B cell (primary cell): ENCODE measurements around the gene SERPINB6. TPM values are rescaled to one million over a fixed set of nuclear protein-coding genes. Genes with fewer than 3 reads are reported as not detected.
"Not testable (repeated sequence)": the region's sequence is repeated elsewhere in the genome, so short reads cannot be mapped to it uniquely, and the experiment has no call there.

Experiments used
- ATAC-seq: fragments of 200-7000 bp; cut with Tn5 transposase; one replicate; pipeline ENCODE4 v1.10.0; 2021; ENCODE audit warnings: low read depth, mild to moderate bottlenecking, moderate number of reproducible peaks, moderate library complexity
- CTCF ChIA-PET: fragments of 350-600 bp; sonication (Branson Sonifier 250); formaldehyde crosslinking; loops from one replicate; lab custom pipeline; 2021; ENCODE audit warnings: antibody characterized with exemption, inconsistent platforms; lab: Charles Lee
- POLR2A ChIA-PET: fragments of 350-600 bp; sonication (Branson Sonifier 250); formaldehyde crosslinking; loops from one replicate; lab custom pipeline; 2021; ENCODE audit warnings: antibody characterized with exemption; lab: Charles Lee
- DNase-seq: peaks from one replicate; pipeline ENCODE4 v3.0.0; 2013
- H2AFZ ChIP-seq: 2 replicates; pipeline ENCODE4 v1.6.1; 2012; ENCODE audit warnings: mild to moderate bottlenecking, low read depth, low read length; ENCODE audit not compliant: insufficient read depth, poor library complexity, severe bottlenecking
- H3K27ac ChIP-seq, 2 donors: 1 replicate in 1 of 2; 2 replicates in 1 of 2; pipeline ENCODE4 v1.5.1; 2012 to 2013; ENCODE audit warnings: low read length in 2 of 2, mild to moderate bottlenecking in 2 of 2, moderate library complexity in 1 of 2
- H3K27me3 ChIP-seq, 4 experiments: fragments of 200-600 bp in 1 of 4; sonication (generic) in 1 of 4; replicated peaks in 1 of 4; 1 replicate in 2 of 4; 2 replicates in 2 of 4; pipeline versions ENCODE4 v1.6.1 to v1.7.0; 2013 to 2016; ENCODE audit warnings: low read length in 3 of 4, mild to moderate bottlenecking in 2 of 4, mixed read lengths in 1 of 4, moderate library complexity in 1 of 4; ENCODE audit not compliant: insufficient read depth in 4 of 4, control insufficient read depth in 3 of 4; ENCODE audit errors: control extremely low read depth in 1 of 4
- H3K36me3 ChIP-seq, 2 experiments: replicated peaks in 1 of 2; 1 replicate in 1 of 2; 2 replicates in 1 of 2; pipeline versions ENCODE4 v1.6.1 to v1.7.1; 2013; ENCODE audit warnings: low read length in 1 of 2; ENCODE audit not compliant: insufficient read depth in 2 of 2, control insufficient read depth in 1 of 2; ENCODE audit errors: control extremely low read depth in 1 of 2, extremely low read depth in 1 of 2
- H3K4me1 ChIP-seq, 2 donors: fragments of 200-600 bp in 1 of 2; sonication (generic) in 1 of 2; 1 replicate in 1 of 2; 2 replicates in 1 of 2; pipeline versions ENCODE4 v1.5.1 to v1.6.1; 2013 to 2017; ENCODE audit warnings: low read length in 2 of 2; ENCODE audit not compliant: control insufficient read depth in 2 of 2, insufficient read depth in 2 of 2
- H3K4me2 ChIP-seq: replicated peaks from 2 replicates; pipeline ENCODE3; 2012; ENCODE audit warnings: mild to moderate bottlenecking, low read depth, low read length; ENCODE audit not compliant: poor library complexity, severe bottlenecking
- H3K4me3 ChIP-seq, 5 experiments: fragments of 200-600 bp in 1 of 5; sonication (generic) in 1 of 5; 1 replicate in 3 of 5; 2 replicates in 2 of 5; pipeline versions ENCODE4 v1.5.1 to v1.7.0; 2011 to 2016; ENCODE audit warnings: low read length in 4 of 5, mild to moderate bottlenecking in 4 of 5, low read depth in 2 of 5, control low read depth in 1 of 5, moderate library complexity in 1 of 5; ENCODE audit not compliant: insufficient read depth in 1 of 5; ENCODE audit errors: control extremely low read depth in 1 of 5, extremely low read depth in 1 of 5
- H3K79me2 ChIP-seq: fragments of 200-600 bp; sonication (generic); one replicate; pipeline ENCODE4 v1.6.0; 2016; ENCODE audit warnings: low read length; ENCODE audit not compliant: control insufficient read depth, insufficient read depth
- H3K9ac ChIP-seq: fragments of 200-600 bp; sonication (generic); 2 replicates; pipeline ENCODE4 v1.6.1; 2017; ENCODE audit warnings: mild to moderate bottlenecking, low read length, moderate library complexity
- H3K9me3 ChIP-seq, 3 donors: one replicate each; pipeline versions ENCODE4 v1.6.1 to v1.7.1; 2013; ENCODE audit warnings: low read length in 2 of 3; ENCODE audit not compliant: control insufficient read depth in 2 of 3, insufficient read depth in 1 of 3; ENCODE audit errors: control extremely low read depth in 1 of 3
- H4K20me1 ChIP-seq: 2 replicates; pipeline ENCODE4 v1.6.0; 2012; ENCODE audit warnings: mild to moderate bottlenecking, low read length; ENCODE audit not compliant: insufficient read depth, control insufficient read depth, poor library complexity, severe bottlenecking
- H3K27ac Mint-ChIP-seq: one replicate; pipeline ENCODE4 v1.8.0; 2021; ENCODE audit warnings: mixed read lengths
- H3K27me3 Mint-ChIP-seq: one replicate; pipeline ENCODE4 v1.8.0; 2021; ENCODE audit warnings: mixed read lengths
- H3K4me1 Mint-ChIP-seq: one replicate; pipeline ENCODE4 v1.8.0; 2021; ENCODE audit warnings: mixed read lengths
- H3K4me3 Mint-ChIP-seq: one replicate; pipeline ENCODE4 v1.8.0; 2021; ENCODE audit warnings: mixed read lengths
- H3K9me3 Mint-ChIP-seq: one replicate; pipeline ENCODE4 v1.8.0; 2022; ENCODE audit warnings: mixed read lengths; ENCODE audit not compliant: insufficient read depth
- WGBS: methylation state at CpG from one replicate; pipeline ENCODE4 v1.1.5; 2013; ENCODE audit warnings: missing lambda C conversion rate; ENCODE audit not compliant: insufficient coverage; 5-methylcytosine and 5-hydroxymethylcytosine counted together
- intact Hi-C: fragments of 100-400 bp; cut with micrococcal nuclease; formaldehyde crosslinking; loops from one replicate; pipeline ENCODE4 v1.10.0; 2022
- polyA plus RNA-seq: library from polyadenylated mRNA; depleted of rRNA; stranded (reverse); fragments of >200 nt; gene quantifications from 2 replicates; pipeline ENCODE4 v1.2.3, GENCODE V29; 2012
- total RNA-seq, 2 donors: library from RNA; stranded (reverse); fragments of 120-200 nt in 1 of 2; gene quantifications; 1 replicate in 1 of 2; 2 replicates in 1 of 2; pipeline versions ENCODE4 v1.2.3 to v1.2.4, GENCODE V29; 2013 to 2022

Gene SERPINB6
- total and polyA plus RNA-seq, 2 donors (not counting 1 experiment from before 2014, with no cell fraction given): 35.2 to 58.5 TPM

DNA sequence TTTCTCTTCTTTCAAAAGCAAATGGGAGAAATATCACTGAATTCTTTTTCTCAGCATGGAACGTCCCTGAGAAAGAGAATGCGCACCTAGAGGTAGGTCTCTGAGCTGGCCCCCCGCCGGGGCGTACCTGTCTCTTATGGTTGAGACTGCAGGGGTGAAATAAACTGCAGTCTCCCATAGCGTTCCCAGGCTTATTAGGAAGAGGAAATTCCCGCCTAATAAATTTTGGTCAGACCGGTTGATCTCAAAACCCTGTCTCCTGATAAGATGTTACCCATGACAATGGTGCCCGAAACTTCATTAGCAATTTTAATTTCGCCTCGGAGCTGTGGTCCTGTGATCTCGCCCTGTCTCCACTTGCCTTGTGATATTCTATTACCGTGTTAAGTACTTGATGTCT is 43.4 kb downstream of the SERPINB6 start:
- H3K79me2 ChIP-seq, H3K36me3 ChIP-seq, H3K27me3 Mint-ChIP-seq, H3K4me2 ChIP-seq, H4K20me1 ChIP-seq, H3K9ac ChIP-seq, H3K4me3 Mint-ChIP-seq, H3K4me1 Mint-ChIP-seq, DNase-seq, H3K4me3 ChIP-seq, ATAC-seq, H3K27ac Mint-ChIP-seq, intact Hi-C loops, H2AFZ ChIP-seq, POLR2A ChIA-PET, H3K9me3 Mint-ChIP-seq, H3K27me3 ChIP-seq, H3K27ac ChIP-seq: not testable (repeated sequence)
- Histone ChIP-seq H3K9me3 (peaks cover 0 to 15% (median 2%) of the 10 kb centered on the region in 3 donors), H3K4me1 (peaks cover 9 to 11% of the 10 kb centered on the region in 2 donors)
- CTCF ChIA-PET: interaction anchor here (0.9 to 2.2 kb wide), 3 partner anchors 16 to 137 kb away, joined by 3 to 9 read pairs (median 7); no protein-coding TSS in a partner anchor
- WGBS: 95% methylated on average over 11 of the region's 13 CpGs

DNA sequence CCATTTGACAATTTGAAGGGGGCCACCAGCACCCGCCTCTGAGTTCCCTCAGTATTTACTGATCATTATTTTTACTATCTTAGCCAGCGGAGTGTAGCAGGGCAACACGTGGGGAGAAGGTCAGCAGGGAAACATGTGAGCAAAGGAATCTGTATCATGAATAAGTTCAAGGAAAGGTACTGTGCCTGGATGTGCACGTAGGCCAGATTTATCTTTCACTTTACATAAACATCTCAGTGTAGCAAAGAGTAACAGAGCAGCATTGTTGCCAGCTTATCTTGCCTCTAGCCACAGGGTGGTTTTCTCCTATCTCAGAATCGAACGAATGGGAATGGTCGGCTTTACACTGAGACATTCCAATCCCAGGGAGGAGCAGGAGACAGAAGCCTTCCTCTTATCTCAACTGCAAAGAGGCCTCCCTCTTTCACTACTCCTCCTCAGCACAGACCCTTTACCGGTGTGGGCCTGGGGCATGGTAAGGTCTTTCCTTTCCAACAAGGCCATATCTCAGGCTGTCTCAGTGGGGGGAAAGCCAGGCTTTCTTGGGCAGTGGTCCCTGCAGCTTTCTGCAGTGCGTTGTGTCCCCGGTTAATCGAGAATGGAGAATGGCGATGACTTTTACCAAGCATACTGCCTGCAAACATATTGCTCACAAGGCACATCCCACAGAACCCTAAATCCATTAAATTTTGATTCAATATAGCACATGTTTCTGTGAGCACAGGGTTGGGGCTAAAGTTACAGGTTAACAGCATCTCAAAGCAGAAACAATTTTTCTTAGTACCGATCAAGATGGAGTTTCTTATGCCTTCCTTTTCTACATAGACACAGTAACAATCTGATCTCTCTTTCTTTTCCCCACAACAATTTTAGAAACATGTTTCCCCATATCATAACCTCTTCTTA is 45.3 kb downstream of the SERPINB6 start:
- H2AFZ ChIP-seq: not testable (repeated sequence)
- CTCF ChIA-PET: interaction anchor here (0.9 to 1.5 kb wide), 5 partner anchors 9 to 84 kb away, joined by 3 to 5 read pairs (median 4); partner anchors contain the start of gene SERPINB1

More for the DNA sequence above, 45.3 kb downstream of the SERPINB6 start:
- H3K4me3 ChIP-seq, H3K27me3 ChIP-seq, H3K4me1 Mint-ChIP-seq, H3K79me2 ChIP-seq, H3K27me3 Mint-ChIP-seq, H3K9me3 Mint-ChIP-seq, H3K4me1 ChIP-seq, H3K27ac Mint-ChIP-seq, H3K9ac ChIP-seq, H3K27ac ChIP-seq, DNase-seq, ATAC-seq, H4K20me1 ChIP-seq, H3K4me2 ChIP-seq, POLR2A ChIA-PET, intact Hi-C loops, H3K4me3 Mint-ChIP-seq, H3K36me3 ChIP-seq: not testable (repeated sequence)
- H3K9me3 ChIP-seq: peaks cover 0 to 15% (median 2%) of the 10 kb centered on the region in 3 donors
- 98% methylated on average over 8 of the region's 13 CpGs for WGBS
